MM.1S (cell line): ENCODE results near the gene INSRR.

Source experiments
- DNase-seq: peaks from one replicate; pipeline ENCODE4 v3.0.0-alpha.2; 2015
- H2AFZ ChIP-seq: fragments of 300-600 bp; sonication (generic); 2 replicates; pipeline ENCODE4 v1.6.0; 2016; ENCODE audit warnings: antibody characterized with exemption, low read length
- H3F3A ChIP-seq: fragments of 300-600 bp; sonication (generic); 2 replicates; pipeline ENCODE4 v1.6.1; 2016; ENCODE audit warnings: mild to moderate bottlenecking, antibody characterized with exemption, low read length, moderate library complexity, mixed read lengths; ENCODE audit not compliant: insufficient read depth
- H3K27ac ChIP-seq: fragments of 300-600 bp; sonication (generic); 2 replicates; pipeline ENCODE4 v1.5.1; 2016; ENCODE audit warnings: mild to moderate bottlenecking, low read length
- H3K27me3 ChIP-seq: fragments of 300-600 bp; sonication (generic); replicated peaks from 2 replicates; pipeline ENCODE4 v1.6.0; 2016; ENCODE audit warnings: low read length; ENCODE audit not compliant: insufficient read depth
- H3K36me3 ChIP-seq: fragments of 300-600 bp; sonication (generic); replicated peaks from 2 replicates; pipeline ENCODE4 v1.6.1; 2016; ENCODE audit warnings: mild to moderate bottlenecking, low read length, mixed read lengths; ENCODE audit not compliant: insufficient read depth
- H3K4me1 ChIP-seq: fragments of 300-600 bp; sonication (generic); 2 replicates; pipeline ENCODE4 v1.6.1; 2016; ENCODE audit warnings: low read length, mixed read lengths
- H3K4me2 ChIP-seq: fragments of 300-600 bp; sonication (generic); 2 replicates; pipeline ENCODE4 v1.6.0; 2016; ENCODE audit warnings: low read depth, low read length
- H3K4me3 ChIP-seq: fragments of 300-600 bp; sonication (generic); 2 replicates; pipeline ENCODE4 v1.5.1; 2016; ENCODE audit warnings: low read length, mixed read lengths
- H3K79me2 ChIP-seq: fragments of 300-600 bp; sonication (generic); 2 replicates; pipeline ENCODE4 v1.6.1; 2016; ENCODE audit warnings: mixed run types, low read length, mixed read lengths
- H3K9ac ChIP-seq: fragments of 300-600 bp; sonication (generic); 2 replicates; pipeline ENCODE4 v1.6.1; 2016; ENCODE audit warnings: low read length, mixed read lengths
- H3K9me2 ChIP-seq: fragments of 300-600 bp; sonication (generic); replicated peaks from 2 replicates; pipeline ENCODE4 v1.6.1; 2016; ENCODE audit warnings: mild to moderate bottlenecking, low read length, mixed read lengths; ENCODE audit not compliant: insufficient read depth
- H3K9me3 ChIP-seq: fragments of 300-600 bp; sonication (generic); replicated peaks from 2 replicates; pipeline ENCODE4 v1.6.1; 2016; ENCODE audit warnings: mild to moderate bottlenecking, low read length, mixed read lengths; ENCODE audit not compliant: insufficient read depth
- H4K20me1 ChIP-seq: fragments of 300-600 bp; sonication (generic); 2 replicates; pipeline ENCODE4 v1.6.1; 2016; ENCODE audit warnings: mild to moderate bottlenecking, low read length, moderate library complexity, mixed read lengths; ENCODE audit not compliant: insufficient read depth
- EZH2 ChIP-seq: fragments of 300-600 bp; sonication (generic); optimal IDR thresholded peaks from 2 replicates; pipeline ENCODE3; 2017; ENCODE audit warnings: low read depth, mild to moderate bottlenecking, antibody characterized with exemption, low read length, mixed read lengths
- EZH2phosphoT487 ChIP-seq: fragments of 300-600 bp; sonication (generic); IDR thresholded peaks from 2 replicates; pipeline ENCODE4 v1.6.1; 2018; ENCODE audit warnings: antibody characterized with exemption, low read length
- TF ChIP-seq, protein P1 (sequence below): fragments of 300-600 bp; sonication (generic); IDR thresholded peaks from 2 replicates; pipeline ENCODE4 v1.5.1; 2016; ENCODE audit warnings: antibody characterized with exemption, low read length, mixed read lengths

INSRR gene

DNA sequence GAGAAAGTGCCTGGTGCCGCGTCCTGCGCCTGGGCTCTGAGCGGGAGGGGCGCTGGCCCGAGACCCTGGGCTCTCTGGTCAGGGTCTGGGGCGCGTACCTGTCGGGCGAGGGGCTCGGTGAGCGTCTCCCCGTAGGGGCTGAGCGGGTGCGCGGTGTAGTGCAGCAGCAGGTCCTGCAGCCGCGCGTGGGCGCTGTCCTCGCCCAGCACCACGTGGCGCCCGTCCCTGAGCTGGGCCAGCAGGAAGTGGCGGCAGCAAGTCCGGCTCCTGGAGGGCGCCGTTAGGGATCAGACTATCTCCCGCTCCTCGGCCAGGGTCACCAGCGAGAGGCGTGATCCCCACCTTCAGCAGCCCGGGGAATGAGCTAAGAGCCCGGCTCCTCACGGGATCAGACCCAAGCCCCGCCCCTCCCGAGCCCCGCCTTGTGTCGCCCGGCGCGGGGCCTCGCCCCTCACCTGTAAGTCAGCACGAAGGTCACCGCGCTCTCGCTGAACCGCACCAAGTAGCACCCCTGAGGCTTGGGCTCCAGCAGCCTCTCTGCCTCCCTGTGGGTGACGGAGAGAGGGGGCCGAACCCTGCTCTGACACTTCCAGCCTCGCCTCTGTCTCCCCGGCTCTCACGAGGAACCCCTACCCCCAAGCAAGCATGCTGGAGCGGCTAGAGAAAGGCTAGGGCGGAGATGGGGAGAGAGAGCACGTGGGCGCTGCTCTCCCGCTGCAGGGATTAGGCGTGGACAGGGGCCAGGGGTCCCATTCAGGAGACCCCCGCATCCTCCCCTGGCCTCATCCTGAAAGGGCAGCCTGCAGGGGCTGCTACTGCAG, 45.0 kb downstream of the INSRR start:
- H3K4me1 ChIP-seq: peaks cover 22% of the 10 kb centered on the region
- no peak overlapping the region for H3K27ac ChIP-seq
- DNase-seq: peak; percentile 67
- H3K79me2 ChIP-seq: no peaks in the 10 kb centered on the region
- H3K4me3 ChIP-seq: peak overlapping the region; percentile 60
- H3K36me3 ChIP-seq: no peaks in the 10 kb centered on the region
- peak overlapping the region; percentile 84 for H2AFZ ChIP-seq
- H3K4me2 ChIP-seq: peak overlapping the region; percentile 96
- H3K9me3 ChIP-seq: no peaks in the 10 kb centered on the region
- no peaks in the 10 kb centered on the region for H4K20me1 ChIP-seq
- no peaks in the 10 kb centered on the region for H3F3A ChIP-seq
- no peak for TF ChIP-seq EZH2
- TF ChIP-seq, protein P1, sequence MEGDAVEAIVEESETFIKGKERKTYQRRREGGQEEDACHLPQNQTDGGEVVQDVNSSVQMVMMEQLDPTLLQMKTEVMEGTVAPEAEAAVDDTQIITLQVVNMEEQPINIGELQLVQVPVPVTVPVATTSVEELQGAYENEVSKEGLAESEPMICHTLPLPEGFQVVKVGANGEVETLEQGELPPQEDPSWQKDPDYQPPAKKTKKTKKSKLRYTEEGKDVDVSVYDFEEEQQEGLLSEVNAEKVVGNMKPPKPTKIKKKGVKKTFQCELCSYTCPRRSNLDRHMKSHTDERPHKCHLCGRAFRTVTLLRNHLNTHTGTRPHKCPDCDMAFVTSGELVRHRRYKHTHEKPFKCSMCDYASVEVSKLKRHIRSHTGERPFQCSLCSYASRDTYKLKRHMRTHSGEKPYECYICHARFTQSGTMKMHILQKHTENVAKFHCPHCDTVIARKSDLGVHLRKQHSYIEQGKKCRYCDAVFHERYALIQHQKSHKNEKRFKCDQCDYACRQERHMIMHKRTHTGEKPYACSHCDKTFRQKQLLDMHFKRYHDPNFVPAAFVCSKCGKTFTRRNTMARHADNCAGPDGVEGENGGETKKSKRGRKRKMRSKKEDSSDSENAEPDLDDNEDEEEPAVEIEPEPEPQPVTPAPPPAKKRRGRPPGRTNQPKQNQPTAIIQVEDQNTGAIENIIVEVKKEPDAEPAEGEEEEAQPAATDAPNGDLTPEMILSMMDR: peak; percentile 79
- TF ChIP-seq EZH2phosphoT487: no peak
- H3K9me2 ChIP-seq: no peaks in the 10 kb centered on the region
- peak overlapping the region; percentile 51 for H3K9ac ChIP-seq
- no peaks in the 10 kb centered on the region for H3K27me3 ChIP-seq

DNA sequence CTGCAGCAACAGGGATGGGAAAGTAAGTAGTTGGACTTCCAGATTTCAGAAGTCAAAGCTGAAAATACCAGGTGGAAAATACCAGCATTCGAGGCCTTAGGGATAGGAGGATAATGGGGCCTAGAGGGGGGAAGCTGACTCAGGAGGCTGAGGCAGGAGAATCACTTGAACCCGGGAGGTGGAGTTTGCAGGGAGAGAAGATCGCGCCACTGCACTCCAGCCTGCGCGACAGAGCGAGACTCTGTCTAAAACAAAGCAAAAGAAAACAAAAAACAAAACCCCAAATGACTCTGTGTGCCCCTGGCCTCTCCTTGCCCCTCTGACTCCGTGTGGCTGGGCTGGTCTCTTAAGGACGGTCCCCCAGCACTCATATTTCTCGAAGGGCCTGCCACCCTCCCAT, 45.6 kb downstream of the INSRR start:
- H3K4me2 ChIP-seq: peak overlapping the region; percentile 96
- DNase-seq: no peak
- H3K9ac ChIP-seq: peak overlapping the region; percentile 51
- H3K9me2 ChIP-seq: no peaks in the 10 kb centered on the region
- peak overlapping the region; percentile 84 for H2AFZ ChIP-seq
- no peak overlapping the region for H3K27ac ChIP-seq
- no peaks in the 10 kb centered on the region for H3K9me3 ChIP-seq
- peaks cover 22% of the 10 kb centered on the region for H3K4me1 ChIP-seq
- no peaks in the 10 kb centered on the region for H3F3A ChIP-seq
- TF ChIP-seq EZH2phosphoT487 (no peak), EZH2 (no peak)
- TF ChIP-seq, protein P1: no peak
- H3K79me2 ChIP-seq: no peaks in the 10 kb centered on the region
- no peaks in the 10 kb centered on the region for H3K27me3 ChIP-seq
- H3K4me3 ChIP-seq: peak overlapping the region; percentile 60
- H3K36me3 ChIP-seq: no peaks in the 10 kb centered on the region
- H4K20me1 ChIP-seq: no peaks in the 10 kb centered on the region

DNA sequence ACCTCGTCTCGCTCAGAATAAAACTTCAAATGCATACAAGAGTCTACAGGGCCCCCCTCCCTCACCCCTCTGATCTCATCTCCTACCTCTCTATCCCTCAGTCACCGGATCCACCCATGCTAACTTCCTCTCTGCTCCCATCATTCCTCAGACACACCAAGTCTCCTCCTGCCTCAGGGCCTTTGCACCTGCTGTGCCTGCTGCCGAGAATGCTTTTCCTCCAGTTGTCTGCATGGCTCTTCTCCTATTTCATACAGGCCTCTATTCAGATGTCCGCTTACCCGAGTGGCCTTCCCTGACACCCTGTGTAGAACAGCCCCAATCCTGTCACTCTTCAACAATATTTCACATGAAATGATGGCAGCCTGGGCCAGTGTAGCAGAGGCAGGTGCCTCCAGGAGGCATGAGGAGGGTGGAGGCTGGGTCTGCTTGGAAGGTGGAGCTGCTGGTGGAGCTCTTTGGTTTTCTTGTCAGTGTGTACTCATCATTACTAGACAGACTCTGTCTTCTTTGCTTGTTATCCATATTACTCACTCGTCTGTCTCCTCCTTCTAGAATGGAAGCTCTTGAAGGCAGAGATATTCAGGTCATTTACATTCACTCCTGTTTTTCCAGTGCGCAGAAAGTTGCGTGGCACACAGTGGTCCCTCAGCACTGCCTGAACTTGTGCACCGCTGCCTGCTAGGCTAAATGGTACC, 46.5 kb downstream of the INSRR start:
- TF ChIP-seq EZH2phosphoT487 (no peak), EZH2 (no peak)
- TF ChIP-seq, protein P1: no peak
- no peak overlapping the region for H3K9ac ChIP-seq
- no peaks in the 10 kb centered on the region for H3K27me3 ChIP-seq
- H3K9me3 ChIP-seq: no peaks in the 10 kb centered on the region
- peaks cover 22% of the 10 kb centered on the region for H3K4me1 ChIP-seq
- no peak overlapping the region for H2AFZ ChIP-seq
- H3F3A ChIP-seq: no peaks in the 10 kb centered on the region
- H3K27ac ChIP-seq: no peak overlapping the region
- H3K9me2 ChIP-seq: no peaks in the 10 kb centered on the region
- no peak overlapping the region for H3K4me2 ChIP-seq
- no peaks in the 10 kb centered on the region for H4K20me1 ChIP-seq
- no peak overlapping the region for H3K4me3 ChIP-seq
- no peaks in the 10 kb centered on the region for H3K79me2 ChIP-seq
- no peaks in the 10 kb centered on the region for H3K36me3 ChIP-seq
- no peak for DNase-seq
